Duodenal mucosa (tissue), 2 donors: Measurements from ENCODE around the gene ZNF319.

Experiments
- H3K27ac ChIP-seq: one replicate; pipeline ENCODE4 v1.7.0; 2013; ENCODE audit warnings: low read depth, low read length
- H3K27me3 ChIP-seq, 2 donors: one replicate each; pipeline ENCODE4 v1.7.0; 2013; ENCODE audit warnings: low read length in 2 of 2, control low read depth in 1 of 2; ENCODE audit not compliant: insufficient read depth in 2 of 2, control insufficient read depth in 1 of 2
- H3K36me3 ChIP-seq, 2 donors: one replicate each; pipeline ENCODE4 v1.7.0; 2013; ENCODE audit warnings: low read length in 2 of 2, control low read depth in 1 of 2; ENCODE audit not compliant: insufficient read depth in 2 of 2, control insufficient read depth in 1 of 2
- H3K4me1 ChIP-seq, 2 donors: one replicate each; pipeline ENCODE4 v1.7.0; 2013; ENCODE audit warnings: low read length in 2 of 2, control low read depth in 1 of 2; ENCODE audit not compliant: insufficient read depth in 2 of 2, control insufficient read depth in 1 of 2
- H3K4me3 ChIP-seq, 2 donors: one replicate each; pipeline ENCODE4 v1.7.0; 2013; ENCODE audit warnings: low read length in 2 of 2, low read depth in 1 of 2
- H3K9ac ChIP-seq, 2 donors: one replicate each; pipeline ENCODE4 v1.7.0; 2013; ENCODE audit warnings: low read length in 2 of 2, low read depth in 1 of 2
- H3K9me3 ChIP-seq, 2 donors: one replicate each; pipeline ENCODE4 v1.7.0; 2013; ENCODE audit warnings: low read length in 2 of 2, control low read depth in 1 of 2; ENCODE audit not compliant: control insufficient read depth in 1 of 2

The ZNF319 gene

DNA sequence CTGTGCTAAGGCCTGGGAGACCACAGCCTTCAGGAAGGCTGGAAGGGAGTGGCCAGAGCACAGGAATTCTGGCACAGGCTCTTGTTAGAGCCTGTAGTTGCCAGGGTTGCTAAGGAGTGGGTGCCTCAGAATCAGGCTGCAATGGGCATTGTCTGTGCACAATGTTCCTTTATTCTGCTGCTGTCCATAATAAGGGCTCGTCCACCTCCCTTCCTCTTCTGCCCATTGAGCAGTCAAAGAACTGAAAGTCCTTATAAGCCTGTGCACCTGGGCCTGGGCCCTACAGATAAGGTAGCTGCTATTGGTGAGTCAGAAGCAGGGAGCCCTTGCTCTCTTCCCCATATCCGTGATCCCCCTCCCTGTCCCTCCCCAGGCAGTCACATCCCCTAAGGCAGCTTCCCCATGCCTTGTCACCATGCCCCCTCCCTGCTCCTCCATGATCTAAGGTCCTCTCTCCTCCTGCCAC lies 24.1 kb downstream of the ZNF319 start:
- H3K27me3 ChIP-seq = no peaks in the 10 kb centered on the region
- no peak overlapping the region for H3K27ac ChIP-seq
- H3K9me3 ChIP-seq = no peaks in the 10 kb centered on the region
- H3K36me3 ChIP-seq = no peaks in the 10 kb centered on the region
- H3K4me3 ChIP-seq = no peak overlapping the region
- H3K9ac ChIP-seq = no peak overlapping the region
- H3K4me1 ChIP-seq = no peaks in the 10 kb centered on the region

DNA sequence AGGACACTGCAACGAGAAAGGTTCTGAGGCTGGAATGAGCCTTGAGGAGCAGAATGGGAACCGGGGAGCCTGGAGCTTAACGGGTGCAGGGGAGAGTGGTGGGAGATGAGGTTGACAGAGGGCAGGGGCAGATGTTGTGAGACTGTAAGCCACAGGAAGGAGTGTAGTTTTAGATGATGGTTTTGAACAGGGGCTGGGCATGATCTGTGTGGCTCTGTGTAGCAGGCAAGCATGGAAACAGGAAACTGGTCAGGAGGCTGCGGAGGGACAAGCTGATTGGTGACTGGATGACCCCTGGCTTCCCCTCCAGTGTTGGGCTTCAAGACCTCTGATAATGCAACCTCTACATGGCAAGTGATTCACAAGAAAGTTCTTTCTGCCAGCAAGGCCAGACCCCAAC lies 28.2 kb downstream of the ZNF319 start:
- Histone ChIP-seq H3K9ac (no peak overlapping the region), H3K4me1 (no peaks in the 10 kb centered on the region), H3K4me3 (no peak overlapping the region), H3K9me3 (no peaks in the 10 kb centered on the region), H3K27ac (no peak overlapping the region), H3K36me3 (no peaks in the 10 kb centered on the region), H3K27me3 (no peaks in the 10 kb centered on the region)

DNA sequence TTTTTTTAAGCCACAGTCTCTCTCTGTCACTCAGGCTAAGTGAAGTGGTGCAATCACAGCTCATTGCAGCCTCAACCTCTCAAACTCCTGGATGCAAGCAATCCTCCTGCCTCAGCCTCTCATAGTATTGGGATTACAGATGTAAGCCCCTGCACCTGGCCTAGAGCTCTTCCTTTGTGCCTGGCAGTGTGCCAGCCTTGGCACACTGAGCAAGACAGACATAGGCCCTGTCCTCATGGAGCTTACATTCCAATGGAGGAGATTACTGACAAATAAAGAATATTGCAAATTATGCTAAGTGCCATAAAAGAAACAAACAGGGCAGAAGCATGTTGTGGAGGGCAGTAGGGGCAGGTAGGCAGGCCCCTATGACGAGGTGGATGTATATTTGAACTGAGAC lies 28.6 kb downstream of the ZNF319 start:
- Histone ChIP-seq H3K4me1 (no peaks in the 10 kb centered on the region), H3K4me3 (no peak overlapping the region), H3K36me3 (no peaks in the 10 kb centered on the region), H3K9me3 (no peaks in the 10 kb centered on the region), H3K27me3 (no peaks in the 10 kb centered on the region), H3K27ac (no peak overlapping the region), H3K9ac (no peak overlapping the region)

DNA sequence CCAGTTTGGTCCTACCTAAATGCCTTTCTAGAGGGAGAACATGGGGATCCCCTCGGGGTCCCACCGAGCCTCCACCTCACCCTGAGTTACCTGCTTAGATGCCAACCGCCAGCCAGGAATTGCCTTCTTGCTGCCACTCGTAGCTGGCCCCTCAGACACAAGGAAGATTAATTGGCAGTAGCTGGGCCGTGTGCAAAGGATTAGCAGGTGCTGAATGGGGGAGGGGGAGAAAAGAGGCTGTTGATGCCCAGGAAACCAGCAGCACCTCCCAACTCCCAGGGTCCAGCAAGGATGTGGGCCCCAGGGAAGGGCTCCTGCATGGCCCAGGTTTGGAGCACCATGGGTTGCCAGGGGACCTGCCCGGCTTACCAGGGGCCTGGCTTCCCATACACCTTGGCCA lies 29.5 kb downstream of the ZNF319 start, which contains the start of gene CNGB1:
TSS of gene CNGB1 (minus strand) at position 159 of the 400 bp plus-strand sequence. CDS start 3,842 bp downstream, outside the sequence.
- H3K27me3 ChIP-seq = no peaks in the 10 kb centered on the region
- no peak within 1 kb of the TSS for H3K9ac ChIP-seq
- no peak within 1 kb of the TSS for H3K4me3 ChIP-seq

DNA sequence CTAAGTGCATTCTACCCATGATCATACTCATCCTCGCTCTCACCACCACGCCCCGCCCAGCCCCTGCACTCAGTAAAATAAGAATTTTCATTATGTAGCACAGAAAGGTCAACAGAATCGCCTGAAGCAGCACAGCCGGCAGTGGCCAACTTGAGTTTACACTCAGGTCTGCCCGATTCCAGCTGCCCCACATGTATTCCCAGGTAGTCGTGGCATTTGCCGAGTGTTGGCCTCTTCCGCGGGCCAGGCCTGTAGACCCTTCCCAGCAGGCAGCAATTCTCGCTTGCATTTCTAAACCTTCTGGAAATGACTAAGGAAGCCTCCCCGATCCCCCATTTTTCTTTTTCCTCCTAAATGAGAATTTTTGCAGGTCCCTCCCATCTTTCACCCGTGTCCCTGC lies 30.2 kb downstream of the ZNF319 start:
- H3K4me3 ChIP-seq = no peak overlapping the region
- H3K9me3 ChIP-seq = no peaks in the 10 kb centered on the region
- no peaks in the 10 kb centered on the region for H3K27me3 ChIP-seq
- no peaks in the 10 kb centered on the region for H3K36me3 ChIP-seq
- no peak overlapping the region for H3K27ac ChIP-seq
- no peak overlapping the region for H3K9ac ChIP-seq
- peaks cover 0 to 4% of the 10 kb centered on the region in 2 donors for H3K4me1 ChIP-seq

More for the DNA sequence above, 29.5 kb downstream of the ZNF319 start, which contains the start of gene CNGB1:
- H3K9me3 ChIP-seq = no peaks in the 10 kb centered on the region
- H3K36me3 ChIP-seq = no peaks in the 10 kb centered on the region
- H3K27ac ChIP-seq = no peak within 1 kb of the TSS
- H3K4me1 ChIP-seq = peaks cover 0 to 2% of the 10 kb centered on the region in 2 donors

DNA sequence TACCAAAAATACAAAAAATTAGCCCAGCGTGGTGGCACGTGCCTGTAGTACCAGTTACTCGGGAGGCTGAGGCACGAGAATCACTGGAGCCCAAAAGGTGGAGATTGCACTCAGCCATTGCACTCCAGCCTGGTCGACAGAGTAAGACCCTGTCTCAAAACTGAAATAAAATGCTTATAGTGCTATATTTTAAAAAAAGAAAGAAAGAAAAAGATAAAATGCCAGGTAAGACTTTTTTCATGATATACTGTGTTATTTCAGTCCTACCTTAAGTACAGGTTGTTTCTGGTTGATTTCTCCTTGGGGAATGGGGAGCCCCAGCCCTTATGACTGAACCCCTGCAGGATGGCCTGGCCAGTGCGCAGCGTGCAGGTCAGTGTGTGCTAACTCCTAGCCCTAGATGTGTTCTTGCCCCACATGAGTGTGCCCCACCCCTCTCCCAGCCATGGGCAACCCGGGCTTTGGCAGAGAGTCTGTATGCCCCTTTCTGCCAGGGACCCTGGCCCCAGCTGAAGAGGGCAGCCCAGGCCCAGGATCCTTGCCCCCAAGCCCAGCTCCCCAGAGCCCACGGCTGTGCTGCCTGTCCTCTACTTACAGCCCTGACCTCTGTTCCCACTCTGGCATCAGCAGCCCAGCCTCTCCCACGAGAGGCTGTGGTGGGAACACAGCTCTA lies 30.9 kb downstream of the ZNF319 start:
- no peaks in the 10 kb centered on the region for H3K9me3 ChIP-seq
- no peak overlapping the region for H3K4me3 ChIP-seq
- H3K27me3 ChIP-seq = no peaks in the 10 kb centered on the region
- no peak overlapping the region for H3K27ac ChIP-seq
- H3K4me1 ChIP-seq = peaks cover 0 to 4% of the 10 kb centered on the region in 2 donors
- no peak overlapping the region for H3K9ac ChIP-seq
- H3K36me3 ChIP-seq = no peaks in the 10 kb centered on the region

DNA sequence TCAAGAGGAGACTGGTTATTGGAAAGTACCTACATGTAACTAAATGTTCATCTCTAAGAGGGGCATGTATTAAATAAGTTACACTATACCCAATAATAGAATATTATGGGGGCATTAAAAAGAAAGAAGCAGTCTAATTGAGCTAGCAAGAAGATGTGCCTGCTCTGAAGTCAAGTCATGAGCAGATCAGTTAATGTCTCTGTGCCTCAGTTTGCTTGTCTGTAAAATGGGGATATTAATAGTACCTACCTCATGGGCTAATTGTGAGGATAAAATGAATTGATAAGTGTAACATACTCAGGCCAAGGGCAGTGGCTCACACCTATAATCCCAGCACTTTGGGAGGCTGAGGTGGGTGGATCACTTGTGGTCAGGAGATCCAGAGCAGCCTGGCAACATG lies 32.6 kb downstream of the ZNF319 start:
- Histone ChIP-seq H3K27me3 (no peaks in the 10 kb centered on the region), H3K9me3 (no peaks in the 10 kb centered on the region), H3K4me3 (no peak overlapping the region), H3K27ac (no peak overlapping the region), H3K36me3 (no peaks in the 10 kb centered on the region), H3K9ac (no peak overlapping the region), H3K4me1 (peaks cover 0 to 4% of the 10 kb centered on the region in 2 donors)

DNA sequence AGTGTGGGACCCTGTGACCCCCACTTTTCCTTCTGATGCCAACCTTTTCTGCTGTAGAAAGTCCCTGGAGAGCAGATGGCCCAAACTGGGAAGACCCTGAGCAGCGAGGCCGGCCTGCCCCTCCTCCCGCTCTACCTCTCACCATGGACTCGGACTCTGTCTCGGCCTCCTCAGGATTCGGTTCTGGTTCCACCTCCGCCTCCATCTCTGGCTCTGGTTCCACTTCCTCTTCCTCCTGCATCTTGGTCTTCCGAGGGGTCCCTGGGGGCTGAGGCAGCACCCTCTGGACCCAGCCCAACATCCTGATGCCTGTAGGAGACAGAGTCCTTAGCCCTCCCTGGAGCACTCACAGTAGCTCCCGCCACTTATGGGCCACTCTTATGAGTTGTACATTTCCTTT lies 33.5 kb downstream of the ZNF319 start:
- H3K36me3 ChIP-seq = no peaks in the 10 kb centered on the region
- no peak overlapping the region for H3K9ac ChIP-seq
- peaks cover 0 to 4% of the 10 kb centered on the region in 2 donors for H3K4me1 ChIP-seq
- H3K27me3 ChIP-seq = no peaks in the 10 kb centered on the region
- H3K9me3 ChIP-seq = no peaks in the 10 kb centered on the region
- H3K27ac ChIP-seq = no peak overlapping the region
- no peak overlapping the region for H3K4me3 ChIP-seq

DNA sequence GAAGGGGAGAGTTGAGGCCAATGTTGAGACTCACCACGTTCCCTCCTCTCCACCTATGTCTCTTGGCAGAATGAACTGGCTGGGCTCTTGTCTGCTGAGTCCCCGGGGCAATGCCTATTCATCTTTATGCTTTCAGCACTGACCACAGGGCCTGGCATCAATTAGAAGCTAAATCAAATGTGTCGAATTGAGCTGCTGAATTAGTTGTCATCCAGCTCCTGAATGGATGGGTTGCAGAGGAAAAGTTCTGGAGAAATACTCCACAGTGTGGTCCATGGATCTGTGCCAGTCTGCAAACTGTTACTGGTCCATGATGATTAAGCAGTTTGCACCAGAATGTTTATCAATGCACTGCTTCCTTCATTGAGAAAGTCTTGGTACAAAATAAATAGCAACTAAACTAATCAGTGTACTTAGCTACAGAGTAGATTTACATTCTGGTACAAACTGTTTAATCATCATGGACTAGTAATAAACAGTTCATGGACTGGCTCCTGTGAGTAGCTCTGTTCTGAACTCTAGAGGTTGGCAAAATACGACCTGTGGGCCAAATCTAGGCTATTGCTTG lies 34.2 kb downstream of the ZNF319 start:
- no peaks in the 10 kb centered on the region for H3K9me3 ChIP-seq
- no peak overlapping the region for H3K4me3 ChIP-seq
- H3K9ac ChIP-seq = no peak overlapping the region
- peaks cover 0 to 4% of the 10 kb centered on the region in 2 donors for H3K4me1 ChIP-seq
- H3K27me3 ChIP-seq = no peaks in the 10 kb centered on the region
- H3K27ac ChIP-seq = no peak overlapping the region
- H3K36me3 ChIP-seq = no peaks in the 10 kb centered on the region

DNA sequence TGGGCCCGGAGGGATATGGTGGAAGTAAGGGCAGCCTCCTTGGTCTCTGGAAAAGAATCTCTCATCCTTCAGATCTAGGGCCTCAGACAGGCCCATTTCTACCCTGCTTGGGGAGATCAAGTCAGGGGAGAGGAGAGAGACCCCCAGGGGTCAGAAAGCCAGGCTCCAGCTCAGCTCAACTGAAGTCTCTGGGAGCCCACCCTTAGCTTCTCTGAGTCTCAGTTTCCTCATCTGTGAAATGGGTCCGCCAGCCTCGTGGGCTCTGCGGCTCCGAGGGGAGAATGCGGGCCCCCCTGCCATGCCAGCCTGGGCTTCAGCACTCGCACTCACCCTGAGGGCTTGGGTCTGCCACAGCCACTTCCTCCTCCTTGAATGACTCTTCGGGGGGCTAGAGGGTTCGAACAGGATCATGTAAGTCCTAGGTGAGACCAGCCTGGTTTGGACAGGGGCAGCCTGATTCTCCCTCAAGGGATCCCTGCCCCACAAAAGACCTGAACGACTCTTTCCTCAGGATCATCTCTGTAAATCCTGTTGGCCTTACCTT lies 36.2 kb downstream of the ZNF319 start:
- Histone ChIP-seq H3K4me1 (peaks cover 0 to 4% of the 10 kb centered on the region in 2 donors), H3K27ac (no peak overlapping the region), H3K27me3 (no peaks in the 10 kb centered on the region), H3K4me3 (no peak overlapping the region), H3K9me3 (no peaks in the 10 kb centered on the region), H3K36me3 (no peaks in the 10 kb centered on the region), H3K9ac (no peak overlapping the region)
